GM12878 (cell line): ENCODE data around the gene CYB5D1. TPM values are rescaled to one million over a fixed set of nuclear protein-coding genes. Genes with fewer than 3 reads are reported as not detected.

Experiments
- ATAC-seq: fragments of 200-7000 bp; cut with Tn5 transposase; 3 replicates; pipeline ENCODE4 v1.9.1; 2020; ENCODE audit warnings: mild to moderate bottlenecking, moderate library complexity
- BruUV-seq: library from RNA; stranded (reverse); fragments of 400-500 nt; replicated peaks from 2 replicates; lab custom pipeline; 2021; lab: Mats Ljungman, UMichigan
- CTCF ChIA-PET: fragments of 300-600 bp; sonication (Branson Sonifier 250); formaldehyde crosslinking; extraction: SDS; loops from one replicate; lab custom pipeline; 2021; ENCODE audit warnings: inconsistent platforms; lab: Yijun Ruan, JAX
- POLR2A ChIA-PET: fragments of 350-600 bp; formaldehyde crosslinking; extraction: SDS; loops from one replicate; lab custom pipeline; 2021; ENCODE audit warnings: inconsistent platforms; lab: Charles Lee
- RAD21 ChIA-PET: fragments of 300-600 bp; sonication (Branson Sonifier 250); formaldehyde crosslinking; loops from one replicate; lab custom pipeline; 2023; ENCODE audit warnings: antibody characterized with exemption; ENCODE audit not compliant: unreplicated experiment; lab: Charles Lee
- SMC1A ChIA-PET: fragments of 300-600 bp; sonication (Branson Sonifier 250); formaldehyde crosslinking; loops from one replicate; lab custom pipeline; 2023; ENCODE audit not compliant: unreplicated experiment, uncharacterized antibody; lab: Charles Lee
- DNase-seq: peaks from one replicate; pipeline ENCODE4 v3.0.0-alpha.2; 2011; ENCODE audit warnings: low read depth, low spot score
- FAIRE-seq: peaks from 3 replicates; lab custom pipeline; 2011; peaks lifted over from hg19 to GRCh38; lab: Jason Lieb, UNC
- H2AFZ ChIP-seq: 2 replicates; pipeline ENCODE4 v1.6.0; 2011; ENCODE audit warnings: low read depth, low read length, control low read depth; ENCODE audit not compliant: control insufficient read depth
- H3K27ac ChIP-seq: 2 replicates; pipeline ENCODE4 v1.5.1; 2011; ENCODE audit warnings: control low read depth; ENCODE audit not compliant: control insufficient read depth, insufficient read depth
- H3K27me3 ChIP-seq, 2 experiments: replicated peaks in 1 of 2; 2 replicates each; pipeline versions ENCODE4 v1.6.0 to v1.6.1; 2011; ENCODE audit warnings: low read length in 1 of 2; ENCODE audit not compliant: control insufficient read depth in 2 of 2, insufficient read depth in 2 of 2
- H3K36me3 ChIP-seq, 2 experiments: 2 replicates each; pipeline ENCODE4 v1.5.1; 2011; ENCODE audit warnings: low read length in 1 of 2; ENCODE audit not compliant: control insufficient read depth in 2 of 2, insufficient read depth in 2 of 2
- H3K4me1 ChIP-seq: 2 replicates; pipeline ENCODE4 v1.6.1; 2011; ENCODE audit warnings: mild to moderate bottlenecking, low read length, moderate library complexity, mixed read lengths; ENCODE audit not compliant: control insufficient read depth, insufficient read depth
- H3K4me2 ChIP-seq: 2 replicates; pipeline ENCODE4 v1.6.0; 2011; ENCODE audit warnings: control low read depth; ENCODE audit not compliant: control insufficient read depth, insufficient read depth
- H3K4me3 ChIP-seq: fragments of 200-600 bp; sonication (generic); 2 replicates; pipeline ENCODE4 v1.5.1; 2016
- H3K79me2 ChIP-seq: 2 replicates; pipeline ENCODE4 v1.6.0; 2011; ENCODE audit warnings: low read length; ENCODE audit not compliant: control insufficient read depth, insufficient read depth
- H3K9ac ChIP-seq: 2 replicates; pipeline ENCODE4 v1.8.0; 2011; ENCODE audit warnings: low read length, control low read depth, mixed read lengths; ENCODE audit not compliant: control insufficient read depth, insufficient read depth
- H3K9me3 ChIP-seq: replicated peaks from 3 replicates; pipeline ENCODE4 v1.5.1; 2011; ENCODE audit warnings: mild to moderate bottlenecking, low read length; ENCODE audit not compliant: control insufficient read depth, insufficient read depth
- H4K20me1 ChIP-seq: 2 replicates; pipeline ENCODE4 v1.6.0; 2011; ENCODE audit not compliant: control insufficient read depth, insufficient read depth
- ATF7 ChIP-seq: fragments of 450-650 bp; IDR thresholded peaks from 2 replicates; pipeline ENCODE4 v1.6.1; 2016; ENCODE audit warnings: low read depth, mild to moderate bottlenecking
- BACH1 ChIP-seq: fragments of 450-650 bp; IDR thresholded peaks from 2 replicates; pipeline ENCODE4 v1.6.1; 2017; ENCODE audit warnings: mild to moderate bottlenecking, borderline replicate concordance
- CBFB ChIP-seq: IDR thresholded peaks from 2 replicates; pipeline ENCODE4 v1.6.1; 2016; ENCODE audit warnings: antibody characterized with exemption, low read depth
- CBX5 ChIP-seq: sonication (generic); IDR thresholded peaks from 2 replicates; pipeline ENCODE4 v1.6.1; 2016; ENCODE audit warnings: low read depth, moderate library complexity, mild to moderate bottlenecking, inconsistent platforms
- CHD2 ChIP-seq: IDR thresholded peaks from 2 replicates; pipeline ENCODE4 v1.6.1; 2011; ENCODE audit warnings: low read depth, low read length, improper control_type of control experiment, borderline replicate concordance
- IKZF1 ChIP-seq: fragments of 450-650 bp; conservative IDR thresholded peaks from 2 replicates; pipeline ENCODE4 v1.6.1; 2017; ENCODE audit warnings: antibody characterized with exemption, mild to moderate bottlenecking
- MXI1 ChIP-seq: fragments of 150-350 bp; IDR thresholded peaks from 2 replicates; pipeline ENCODE4 v1.6.1; 2011; ENCODE audit warnings: low read depth, mild to moderate bottlenecking, inconsistent platforms, low read length, improper control_type of control experiment
- PKNOX1 ChIP-seq: fragments of 450-650 bp; IDR thresholded peaks from 2 replicates; pipeline ENCODE4 v1.6.1; 2016; ENCODE audit warnings: mild to moderate bottlenecking
- POLR2A ChIP-seq: IDR thresholded peaks from 2 replicates; pipeline ENCODE4 v1.6.1; 2011; ENCODE audit warnings: low read depth, mild to moderate bottlenecking, low read length
- POLR2AphosphoS5 ChIP-seq: IDR thresholded peaks from 2 replicates; pipeline ENCODE4 v1.6.1; 2011; ENCODE audit warnings: mild to moderate bottlenecking, low read length, inconsistent platforms
- RELA ChIP-seq: fragments of 450-650 bp; IDR thresholded peaks from 2 replicates; pipeline ENCODE4 v1.8.0; 2014; ENCODE audit warnings: borderline replicate concordance; ENCODE audit not compliant: partially characterized antibody
- SMAD1 ChIP-seq: fragments of 450-650 bp; IDR thresholded peaks from 2 replicates; pipeline ENCODE4 v1.6.1; 2018; ENCODE audit warnings: mild to moderate bottlenecking, low read depth; ENCODE audit not compliant: partially characterized antibody
- SMARCA5 ChIP-seq: fragments of 450-650 bp; IDR thresholded peaks from 2 replicates; pipeline ENCODE4 v1.6.1; 2017; ENCODE audit warnings: mild to moderate bottlenecking
- SP1 ChIP-seq: IDR thresholded peaks from one replicate; pipeline ENCODE4 v1.6.1; 2011; ENCODE audit warnings: low read depth, low read length
- TCF7 ChIP-seq: IDR thresholded peaks from 2 replicates; pipeline ENCODE4 v1.6.1; 2014; ENCODE audit warnings: antibody characterized with exemption, borderline replicate concordance
- WGBS: methylation state at CpG from one replicate; pipeline ENCODE4 v1.1.6; 2016; ENCODE audit warnings: low lambda C conversion rate; ENCODE audit not compliant: insufficient replicate concordance, insufficient coverage; ENCODE audit errors: missing lambda C conversion rate; 5-methylcytosine and 5-hydroxymethylcytosine counted together
- in situ Hi-C: fragments of 300-500 bp; cut with MboI; formaldehyde crosslinking; loops from 9 replicates; pipeline ENCODE4 v1.14.3; 2018; ENCODE audit warnings: mixed read lengths
- intact Hi-C: fragments of 100-400 bp; cut with micrococcal nuclease; formaldehyde crosslinking; loops from one replicate; pipeline ENCODE4 v1.14.2; 2022; ENCODE audit not compliant: unreplicated experiment
- polyA plus RNA-seq, 11 experiments: library from polyadenylated mRNA; depleted of rRNA in 4 of 11; unstranded in 6 of 11; stranded (reverse) in 5 of 11; fragments of >200 nt; fragmentation: Nextera tagmentation in 4 of 11; fragmentation: Illumina TruSeq in 1 of 11; extraction: Ambion mirVana in 4 of 11; extraction: Trizol in 1 of 11; gene quantifications; 1 replicate in 1 of 11; 2 replicates in 10 of 11; pipeline versions ENCODE4 v1.2.1 to v1.2.3, GENCODE V29; 2011 to 2016; ENCODE audit warnings: inconsistent platforms in 2 of 11, missing spikeins in 2 of 11, low read depth in 1 of 11
- total RNA-seq, 4 experiments: library from RNA; depleted of rRNA in 3 of 4; stranded (reverse); fragments of >200 nt in 3 of 4; fragmentation: Illumina TruSeq in 1 of 4; extraction: Trizol in 1 of 4; gene quantifications; 2 replicates each; pipeline versions ENCODE4 v1.2.1 to v1.2.3, GENCODE V29; 2013 to 2021
- TF ChIP-seq, protein P1 (sequence below): fragments of 450-650 bp; IDR thresholded peaks from 2 replicates; pipeline ENCODE4 v1.6.1; 2016; ENCODE audit warnings: mild to moderate bottlenecking
- TF ChIP-seq, protein P2 (sequence below): fragments of 150-350 bp; IDR thresholded peaks from 2 replicates; pipeline ENCODE4 v1.6.1; 2014; ENCODE audit warnings: mild to moderate bottlenecking, low read depth, low read length

CYB5D1 gene
- total and polyA plus RNA-seq, 10 of the 15 experiments (the other 5 are each of a cell fraction or from before 2014, with no cell fraction given) = 1.6 to 8.7 (median 6.4) TPM

DNA sequence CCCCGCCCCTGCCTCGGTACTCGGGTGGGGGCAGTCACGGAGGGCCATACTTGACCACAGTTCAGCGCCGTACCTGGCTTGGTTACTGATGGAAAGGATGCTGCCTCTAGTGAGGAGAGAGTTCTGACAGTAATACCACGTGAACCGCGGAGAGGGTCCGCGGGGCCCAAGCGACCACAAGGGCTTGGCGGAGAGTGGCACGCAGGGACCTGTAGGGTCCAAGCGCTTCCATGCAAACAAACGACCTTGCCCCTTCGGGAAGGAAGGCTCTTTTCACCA is 14.6 kb upstream of the CYB5D1 start:
- POLR2A ChIA-PET = interaction anchor here (0.6 to 4.1 kb wide), 5 partner anchors 9 to 134 kb away, joined by 3 to 49 read pairs (median 5); partner anchors contain the start of genes CYB5D1, KDM6B and NAA38
- H3K4me1 ChIP-seq = peaks cover 38% of the 10 kb centered on the region
- DNase-seq (no peak), FAIRE-seq (no peak), ATAC-seq (peak; percentile 0)
- H3K36me3 ChIP-seq = peaks cover 5 to 13% of the 10 kb centered on the region in 2 experiments; a peak in 3 of 4 replicates
- in situ Hi-C loops = no loop called here
- RAD21 ChIA-PET = interaction anchor here (0.9 to 3.7 kb wide), 5 partner anchors 9 to 146 kb away, joined by 3 to 36 read pairs (median 4); partner anchors contain the start of genes KDM6B and NAA38
- H3K79me2 ChIP-seq = peaks cover 48% of the 10 kb centered on the region
- peak overlapping the region; percentile 100 for H3K4me2 ChIP-seq
- intact Hi-C loops = loop anchor here (2.0 kb wide), 1 partner anchor 14 kb away; the partner anchor contains the start of gene NAA38
- peak overlapping the region; percentile 92 for H3K4me3 ChIP-seq
- H4K20me1 ChIP-seq = no peaks in the 10 kb centered on the region; the same call in none of the 2 replicates
- TSS peak; percentile 89 for BruUV-seq
- peak overlapping the region; percentile 97 for H3K9ac ChIP-seq
- peak overlapping the region; percentile 17 for H2AFZ ChIP-seq
- H3K9me3 ChIP-seq = no peaks in the 10 kb centered on the region
- CTCF ChIA-PET = interaction anchor here (2.2 to 5.7 kb wide), 2 partner anchors 9 to 14 kb away, joined by 7 to 57 read pairs; partner anchors contain the start of genes CYB5D1, KDM6B and NAA38
- under 1% methylated on average over 17 of the region's 17 CpGs for WGBS
- no peaks in the 10 kb centered on the region for H3K27me3 ChIP-seq
- SMC1A ChIA-PET = interaction anchor here (1.5 kb wide), 1 partner anchor 10 kb away, joined by 5 read pairs; the partner anchor contains the start of gene KDM6B
- TF ChIP-seq POLR2AphosphoS5 (peak; percentile 75), IKZF1 (peak; percentile 25), RELA (peak; percentile 16), POLR2A (peak; percentile 32; the same call in 1 of the 2 replicates), SMARCA5 (peak; percentile 32; the same call in 1 of the 2 replicates), TCF7 (no peak), MXI1 (no peak), CBFB (0 out of 2 replicates have a peak, but pooled peaks have one; percentile 2), CHD2 (no peak), PKNOX1 (peak; percentile 6; the same call in 1 of the 2 replicates), BACH1 (peak; percentile 19; the same call in 1 of the 2 replicates), CBX5 (no peak), ATF7 (no peak), SP1 (peak; percentile 17), SMAD1 (peak; percentile 8)
- TF ChIP-seq, protein P1, sequence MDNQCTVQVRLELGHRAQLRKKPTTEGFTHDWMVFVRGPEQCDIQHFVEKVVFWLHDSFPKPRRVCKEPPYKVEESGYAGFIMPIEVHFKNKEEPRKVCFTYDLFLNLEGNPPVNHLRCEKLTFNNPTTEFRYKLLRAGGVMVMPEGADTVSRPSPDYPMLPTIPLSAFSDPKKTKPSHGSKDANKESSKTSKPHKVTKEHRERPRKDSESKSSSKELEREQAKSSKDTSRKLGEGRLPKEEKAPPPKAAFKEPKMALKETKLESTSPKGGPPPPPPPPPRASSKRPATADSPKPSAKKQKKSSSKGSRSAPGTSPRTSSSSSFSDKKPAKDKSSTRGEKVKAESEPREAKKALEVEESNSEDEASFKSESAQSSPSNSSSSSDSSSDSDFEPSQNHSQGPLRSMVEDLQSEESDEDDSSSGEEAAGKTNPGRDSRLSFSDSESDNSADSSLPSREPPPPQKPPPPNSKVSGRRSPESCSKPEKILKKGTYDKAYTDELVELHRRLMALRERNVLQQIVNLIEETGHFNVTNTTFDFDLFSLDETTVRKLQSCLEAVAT = 0 out of 2 replicates have a peak, but pooled peaks have one; percentile 7
- TF ChIP-seq, protein P2, sequence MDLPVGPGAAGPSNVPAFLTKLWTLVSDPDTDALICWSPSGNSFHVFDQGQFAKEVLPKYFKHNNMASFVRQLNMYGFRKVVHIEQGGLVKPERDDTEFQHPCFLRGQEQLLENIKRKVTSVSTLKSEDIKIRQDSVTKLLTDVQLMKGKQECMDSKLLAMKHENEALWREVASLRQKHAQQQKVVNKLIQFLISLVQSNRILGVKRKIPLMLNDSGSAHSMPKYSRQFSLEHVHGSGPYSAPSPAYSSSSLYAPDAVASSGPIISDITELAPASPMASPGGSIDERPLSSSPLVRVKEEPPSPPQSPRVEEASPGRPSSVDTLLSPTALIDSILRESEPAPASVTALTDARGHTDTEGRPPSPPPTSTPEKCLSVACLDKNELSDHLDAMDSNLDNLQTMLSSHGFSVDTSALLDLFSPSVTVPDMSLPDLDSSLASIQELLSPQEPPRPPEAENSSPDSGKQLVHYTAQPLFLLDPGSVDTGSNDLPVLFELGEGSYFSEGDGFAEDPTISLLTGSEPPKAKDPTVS = 0 out of 2 replicates have a peak, but pooled peaks have one; percentile 19
- H3K27ac ChIP-seq = peak overlapping the region; percentile 99
